HG03139 (cell line): ENCODE results near the gene TBC1D5.

Experiments used
- ATAC-seq: cut with Tn5 transposase; IDR thresholded peaks from one replicate; pipeline ENCODE4 v1.9.1; 2021; ENCODE audit not compliant: unreplicated experiment

TBC1D5 gene

GRCh38 chr3:17119201-17120072 lies 623.0 kb downstream of the TBC1D5 start:
- ATAC-seq: no peak

- no peak for ATAC-seq
Observed at GRCh38 chr3:17118771-17119170, 623.7 kb downstream of the TBC1D5 start.

- ATAC-seq: no peak
Observed at GRCh38 chr3:17116007-17116600, 626.3 kb downstream of the TBC1D5 start.

GRCh38 chr3:17115186-17115585 lies 627.2 kb downstream of the TBC1D5 start:
- no peak for ATAC-seq

GRCh38 chr3:17111586-17111985 lies 630.8 kb downstream of the TBC1D5 start:
- no peak for ATAC-seq

- ATAC-seq: no peak
Observed at GRCh38 chr3:17110660-17111396, 631.6 kb downstream of the TBC1D5 start.
